Measurements from ENCODE around the gene ATXN1.

Gene ATXN1

DNA sequence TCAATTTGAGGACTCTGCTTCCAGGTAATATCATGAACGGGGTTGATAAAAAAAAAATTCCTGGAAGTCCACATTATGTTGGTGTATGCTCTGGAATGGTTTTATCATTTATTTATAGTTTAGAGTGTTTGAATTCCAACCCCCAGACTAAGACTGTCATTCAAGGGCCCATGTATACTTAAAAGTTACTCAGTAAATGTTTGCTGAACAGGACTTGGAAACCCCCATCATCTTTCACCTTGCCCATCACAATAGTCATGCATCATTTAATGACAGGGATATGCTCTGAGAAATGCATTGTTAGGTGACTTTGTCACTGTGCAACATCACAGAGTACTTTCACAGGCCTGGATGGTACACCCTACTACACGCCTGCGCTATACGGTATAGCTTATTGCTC is 104.8 kb downstream of the ATXN1 start:
- Histone ChIP-seq H3K27me3 (ENCODE audit: insufficient read depth, poor library complexity, severe bottlenecking) (no peaks in the 10 kb centered on the region), H3K4me3 (ENCODE audit: severe bottlenecking) (no peak overlapping the region), H3K4me1 (ENCODE audit: insufficient read depth, poor library complexity, severe bottlenecking) (peaks cover 5% of the 10 kb centered on the region), H3K27ac (ENCODE audit: poor library complexity, severe bottlenecking) (no peak overlapping the region), H3K9me3 (ENCODE audit: severe bottlenecking) (no peaks in the 10 kb centered on the region), H3K36me3 (ENCODE audit: low read depth) (no peaks in the 10 kb centered on the region)
- DNase-seq (ENCODE audit: low spot score) (no peak), ATAC-seq (ENCODE audit: low read depth) (no peak)
- TF ChIP-seq, protein P1, sequence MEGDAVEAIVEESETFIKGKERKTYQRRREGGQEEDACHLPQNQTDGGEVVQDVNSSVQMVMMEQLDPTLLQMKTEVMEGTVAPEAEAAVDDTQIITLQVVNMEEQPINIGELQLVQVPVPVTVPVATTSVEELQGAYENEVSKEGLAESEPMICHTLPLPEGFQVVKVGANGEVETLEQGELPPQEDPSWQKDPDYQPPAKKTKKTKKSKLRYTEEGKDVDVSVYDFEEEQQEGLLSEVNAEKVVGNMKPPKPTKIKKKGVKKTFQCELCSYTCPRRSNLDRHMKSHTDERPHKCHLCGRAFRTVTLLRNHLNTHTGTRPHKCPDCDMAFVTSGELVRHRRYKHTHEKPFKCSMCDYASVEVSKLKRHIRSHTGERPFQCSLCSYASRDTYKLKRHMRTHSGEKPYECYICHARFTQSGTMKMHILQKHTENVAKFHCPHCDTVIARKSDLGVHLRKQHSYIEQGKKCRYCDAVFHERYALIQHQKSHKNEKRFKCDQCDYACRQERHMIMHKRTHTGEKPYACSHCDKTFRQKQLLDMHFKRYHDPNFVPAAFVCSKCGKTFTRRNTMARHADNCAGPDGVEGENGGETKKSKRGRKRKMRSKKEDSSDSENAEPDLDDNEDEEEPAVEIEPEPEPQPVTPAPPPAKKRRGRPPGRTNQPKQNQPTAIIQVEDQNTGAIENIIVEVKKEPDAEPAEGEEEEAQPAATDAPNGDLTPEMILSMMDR (IDR thresholded peaks at IDR 0.05; ENCODE audit: poor library complexity, severe bottlenecking): no peak

DNA sequence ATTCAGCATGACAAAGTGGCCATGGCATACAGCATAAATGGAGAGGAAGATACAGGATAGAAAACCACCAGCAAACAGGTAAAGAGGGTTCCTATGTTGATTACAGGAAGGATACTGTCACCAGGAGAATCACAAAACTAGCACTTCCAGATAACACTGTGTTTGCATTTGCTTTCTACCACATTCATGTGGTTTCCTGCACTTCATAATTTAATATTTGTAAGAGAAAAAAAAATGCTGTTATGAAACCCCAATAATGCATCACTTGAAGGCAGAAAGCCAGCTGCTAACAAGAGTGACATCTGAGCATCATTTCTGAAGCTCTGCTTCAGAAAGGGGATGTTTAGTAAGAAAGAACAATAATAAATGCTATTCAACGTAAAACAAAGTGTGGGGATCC is 106.6 kb downstream of the ATXN1 start:
- Histone ChIP-seq H3K9me3 (ENCODE audit: severe bottlenecking) (no peaks in the 10 kb centered on the region), H3K27me3 (ENCODE audit: insufficient read depth, poor library complexity, severe bottlenecking) (no peaks in the 10 kb centered on the region), H3K27ac (ENCODE audit: poor library complexity, severe bottlenecking) (no peak overlapping the region), H3K4me3 (ENCODE audit: severe bottlenecking) (no peak overlapping the region), H3K36me3 (ENCODE audit: low read depth) (no peaks in the 10 kb centered on the region), H3K4me1 (ENCODE audit: insufficient read depth, poor library complexity, severe bottlenecking) (peaks cover 5% of the 10 kb centered on the region)
- TF ChIP-seq, protein P1 (IDR thresholded peaks at IDR 0.05; ENCODE audit: poor library complexity, severe bottlenecking): no peak
- DNase-seq (ENCODE audit: low spot score) (no peak), ATAC-seq (ENCODE audit: low read depth) (no peak)

DNA sequence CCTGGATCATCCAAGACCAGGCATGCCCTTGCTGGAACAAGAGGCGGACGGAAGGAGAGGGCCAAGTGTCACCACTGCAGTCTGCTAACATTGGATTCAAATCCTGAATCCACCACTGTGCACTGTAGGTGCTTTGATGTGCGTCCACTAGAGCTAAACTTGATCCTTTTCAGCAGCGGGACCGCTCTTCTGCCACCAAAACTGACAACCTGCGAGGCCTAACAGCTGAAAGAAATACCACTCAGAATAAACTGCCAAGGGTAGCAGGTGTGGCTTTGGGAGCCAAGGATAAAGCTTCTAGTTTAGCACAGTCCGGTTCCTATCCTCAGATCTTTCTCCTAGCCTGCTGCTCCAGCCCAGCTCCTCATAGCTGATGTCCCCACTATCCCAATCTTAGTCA is 108.0 kb downstream of the ATXN1 start:
- Histone ChIP-seq H3K27me3 (ENCODE audit: insufficient read depth, poor library complexity, severe bottlenecking) (no peaks in the 10 kb centered on the region), H3K4me3 (ENCODE audit: severe bottlenecking) (no peak overlapping the region), H3K36me3 (ENCODE audit: low read depth) (no peaks in the 10 kb centered on the region), H3K9me3 (ENCODE audit: severe bottlenecking) (no peaks in the 10 kb centered on the region), H3K4me1 (ENCODE audit: insufficient read depth, poor library complexity, severe bottlenecking) (peaks cover 5% of the 10 kb centered on the region), H3K27ac (ENCODE audit: poor library complexity, severe bottlenecking) (no peak overlapping the region)
- ATAC-seq (ENCODE audit: low read depth): no peak
- TF ChIP-seq, protein P1 (IDR thresholded peaks at IDR 0.05; ENCODE audit: poor library complexity, severe bottlenecking): no peak
- DNase-seq (ENCODE audit: low spot score): no peak

DNA sequence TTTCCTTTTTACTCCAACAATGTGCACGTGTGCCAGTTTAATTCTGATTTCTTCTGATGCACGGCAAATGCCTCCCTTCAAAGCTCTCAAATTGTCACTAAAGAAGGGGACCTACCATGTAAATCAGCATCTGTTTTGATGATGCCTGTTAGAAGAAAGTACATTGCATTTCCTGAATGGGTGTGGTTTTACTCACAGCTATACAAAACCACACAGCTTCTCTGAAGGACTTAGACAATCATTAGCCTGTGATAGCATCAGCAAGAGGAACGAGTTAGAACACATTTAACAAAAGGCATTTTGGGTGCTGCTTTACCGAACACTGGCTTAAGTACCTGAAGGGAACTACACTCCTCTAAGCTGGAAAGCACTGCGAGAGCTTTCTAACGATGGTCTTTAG is 109.4 kb downstream of the ATXN1 start:
- DNase-seq (ENCODE audit: low spot score) (no peak), ATAC-seq (ENCODE audit: low read depth) (peak; percentile 48)
- no peaks in the 10 kb centered on the region for H3K27me3 ChIP-seq (ENCODE audit: insufficient read depth, poor library complexity, severe bottlenecking)
- H3K27ac ChIP-seq (ENCODE audit: poor library complexity, severe bottlenecking): no peak overlapping the region
- no peaks in the 10 kb centered on the region for H3K36me3 ChIP-seq (ENCODE audit: low read depth)
- H3K4me1 ChIP-seq (ENCODE audit: insufficient read depth, poor library complexity, severe bottlenecking): peaks cover 5% of the 10 kb centered on the region
- no peak overlapping the region for H3K4me3 ChIP-seq (ENCODE audit: severe bottlenecking)
- no peaks in the 10 kb centered on the region for H3K9me3 ChIP-seq (ENCODE audit: severe bottlenecking)
- TF ChIP-seq, protein P1 (IDR thresholded peaks at IDR 0.05; ENCODE audit: poor library complexity, severe bottlenecking): no peak

DNA sequence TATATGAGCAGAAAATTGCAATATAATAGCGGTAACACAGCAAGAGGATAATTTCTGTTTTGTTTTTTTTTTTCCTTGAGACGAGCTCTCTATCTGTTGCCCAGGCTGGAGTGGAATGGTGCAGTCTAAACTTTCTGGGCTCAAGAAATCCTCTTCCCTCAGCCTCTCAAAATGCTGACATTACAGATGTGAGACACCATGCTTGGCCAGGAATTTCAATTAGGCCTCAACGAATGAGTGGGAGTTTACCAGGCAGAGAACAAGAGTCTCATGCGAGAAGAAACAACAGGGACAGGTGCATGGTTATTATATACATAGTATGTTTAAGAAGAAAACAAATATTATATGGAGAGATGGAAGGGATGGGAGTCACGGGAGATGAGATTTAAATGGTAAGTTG is 111.4 kb downstream of the ATXN1 start:
- no peak overlapping the region for H3K4me3 ChIP-seq (ENCODE audit: severe bottlenecking)
- H3K9me3 ChIP-seq (ENCODE audit: severe bottlenecking): no peaks in the 10 kb centered on the region
- TF ChIP-seq, protein P1 (IDR thresholded peaks at IDR 0.05; ENCODE audit: poor library complexity, severe bottlenecking): no peak
- no peak overlapping the region for H3K27ac ChIP-seq (ENCODE audit: poor library complexity, severe bottlenecking)
- no peaks in the 10 kb centered on the region for H3K36me3 ChIP-seq (ENCODE audit: low read depth)
- ATAC-seq (ENCODE audit: low read depth) (no peak), DNase-seq (ENCODE audit: low spot score) (no peak)
- H3K4me1 ChIP-seq (ENCODE audit: insufficient read depth, poor library complexity, severe bottlenecking): peaks cover 5% of the 10 kb centered on the region
- H3K27me3 ChIP-seq (ENCODE audit: insufficient read depth, poor library complexity, severe bottlenecking): no peaks in the 10 kb centered on the region

Measured in RWPE2 (cell line).